Measurements from ENCODE around the gene SORL1.

DNA sequence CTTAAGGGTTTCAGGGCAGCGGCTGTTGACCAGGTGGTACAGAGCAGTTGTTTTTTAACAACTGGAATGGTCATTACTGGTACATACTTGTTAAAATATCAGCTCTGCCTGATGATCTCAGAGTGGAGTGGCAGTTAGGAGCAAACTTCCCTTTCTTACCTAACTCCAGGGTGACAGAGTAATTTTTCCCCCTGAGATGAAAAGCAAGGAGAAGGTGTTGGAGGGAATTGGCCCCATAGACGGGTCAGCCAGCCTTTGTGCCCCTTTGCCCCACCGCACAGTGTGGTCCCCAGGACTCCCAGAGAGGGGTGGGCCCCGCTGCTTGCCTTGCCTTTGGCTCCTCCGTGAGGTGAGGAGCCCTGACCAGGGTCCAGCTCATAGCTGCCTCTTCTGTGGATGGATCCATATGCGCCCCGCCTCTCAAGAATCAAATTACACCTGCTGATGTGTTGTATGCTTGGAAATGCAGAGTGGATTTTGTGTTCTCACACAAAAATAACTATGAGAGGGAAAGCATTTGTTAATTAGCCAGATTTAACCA, 27.7 kb downstream of the SORL1 start:
- TF ChIP-seq, protein P1, sequence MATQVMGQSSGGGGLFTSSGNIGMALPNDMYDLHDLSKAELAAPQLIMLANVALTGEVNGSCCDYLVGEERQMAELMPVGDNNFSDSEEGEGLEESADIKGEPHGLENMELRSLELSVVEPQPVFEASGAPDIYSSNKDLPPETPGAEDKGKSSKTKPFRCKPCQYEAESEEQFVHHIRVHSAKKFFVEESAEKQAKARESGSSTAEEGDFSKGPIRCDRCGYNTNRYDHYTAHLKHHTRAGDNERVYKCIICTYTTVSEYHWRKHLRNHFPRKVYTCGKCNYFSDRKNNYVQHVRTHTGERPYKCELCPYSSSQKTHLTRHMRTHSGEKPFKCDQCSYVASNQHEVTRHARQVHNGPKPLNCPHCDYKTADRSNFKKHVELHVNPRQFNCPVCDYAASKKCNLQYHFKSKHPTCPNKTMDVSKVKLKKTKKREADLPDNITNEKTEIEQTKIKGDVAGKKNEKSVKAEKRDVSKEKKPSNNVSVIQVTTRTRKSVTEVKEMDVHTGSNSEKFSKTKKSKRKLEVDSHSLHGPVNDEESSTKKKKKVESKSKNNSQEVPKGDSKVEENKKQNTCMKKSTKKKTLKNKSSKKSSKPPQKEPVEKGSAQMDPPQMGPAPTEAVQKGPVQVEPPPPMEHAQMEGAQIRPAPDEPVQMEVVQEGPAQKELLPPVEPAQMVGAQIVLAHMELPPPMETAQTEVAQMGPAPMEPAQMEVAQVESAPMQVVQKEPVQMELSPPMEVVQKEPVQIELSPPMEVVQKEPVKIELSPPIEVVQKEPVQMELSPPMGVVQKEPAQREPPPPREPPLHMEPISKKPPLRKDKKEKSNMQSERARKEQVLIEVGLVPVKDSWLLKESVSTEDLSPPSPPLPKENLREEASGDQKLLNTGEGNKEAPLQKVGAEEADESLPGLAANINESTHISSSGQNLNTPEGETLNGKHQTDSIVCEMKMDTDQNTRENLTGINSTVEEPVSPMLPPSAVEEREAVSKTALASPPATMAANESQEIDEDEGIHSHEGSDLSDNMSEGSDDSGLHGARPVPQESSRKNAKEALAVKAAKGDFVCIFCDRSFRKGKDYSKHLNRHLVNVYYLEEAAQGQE (IDR thresholded peaks at IDR 0.05; ENCODE audit: borderline replicate concordance in 1 of 2, low read depth in 1 of 2, low read length in 2 of 2): no peak
- TF ChIP-seq SP1 (IDR thresholded peaks at IDR 0.05): no peak
- TF ChIP-seq SP1 (CRISPR knock-in tag; IDR thresholded peaks at IDR 0.05): no peak
- TF ChIP-seq BHLHE40 (IDR thresholded peaks at IDR 0.05; ENCODE audit: low read length): no peak

All from HepG2 (cell line).